Smooth muscle cell (in vitro differentiated cells): Measurements from ENCODE around the gene JMY. TPM values are rescaled to one million over a fixed set of nuclear protein-coding genes. Genes with fewer than 3 reads are reported as not detected.

ENCODE experiments used
- DNase-seq: peaks from one replicate; lab custom pipeline; 2025; ENCODE audit not compliant: unreplicated experiment; lab: John Stamatoyannopoulos, UW
- H2AFZ ChIP-seq: fragments of 200-600 bp; sonication (generic); 2 replicates; pipeline ENCODE4 v1.6.0; 2016; ENCODE audit warnings: antibody characterized with exemption, low read depth, mild to moderate bottlenecking
- H3F3A ChIP-seq: fragments of 200-600 bp; sonication (generic); 2 replicates; pipeline ENCODE4 v1.6.0; 2017; ENCODE audit warnings: antibody characterized with exemption, low read depth
- H3K27ac ChIP-seq: fragments of 200-600 bp; sonication (generic); 2 replicates; pipeline ENCODE4 v1.5.1; 2016; ENCODE audit warnings: low read depth, mild to moderate bottlenecking
- H3K27me3 ChIP-seq: fragments of 200-600 bp; sonication (generic); 2 replicates; pipeline ENCODE4 v1.6.1; 2016; ENCODE audit warnings: low read depth, mild to moderate bottlenecking
- H3K36me3 ChIP-seq: fragments of 200-600 bp; sonication (generic); 2 replicates; pipeline ENCODE4 v1.5.1; 2016; ENCODE audit warnings: low read depth
- H3K4me1 ChIP-seq: fragments of 200-600 bp; sonication (generic); 2 replicates; pipeline ENCODE4 v1.5.1; 2016; ENCODE audit warnings: low read depth
- H3K4me2 ChIP-seq: fragments of 200-600 bp; sonication (generic); 2 replicates; pipeline ENCODE4 v1.6.0; 2016; ENCODE audit warnings: mild to moderate bottlenecking
- H3K4me3 ChIP-seq: fragments of 200-600 bp; sonication (generic); 2 replicates; pipeline ENCODE4 v1.5.1; 2016; ENCODE audit warnings: mild to moderate bottlenecking
- H3K79me2 ChIP-seq: fragments of 200-600 bp; sonication (generic); 2 replicates; pipeline ENCODE4 v1.6.0; 2016; ENCODE audit warnings: low read depth, mild to moderate bottlenecking
- H3K9ac ChIP-seq: fragments of 200-600 bp; sonication (generic); 2 replicates; pipeline ENCODE4 v1.6.0; 2016; ENCODE audit warnings: low read depth
- H3K9me3 ChIP-seq: fragments of 200-600 bp; sonication (generic); replicated peaks from 2 replicates; pipeline ENCODE4 v1.5.1; 2016; ENCODE audit warnings: low read depth
- H4K20me1 ChIP-seq: fragments of 200-600 bp; sonication (generic); 2 replicates; pipeline ENCODE4 v1.6.0; 2016; ENCODE audit warnings: low read depth
- WGBS: methylation state at CpG from one replicate; pipeline ENCODE4 v1.1.7; 2016; ENCODE audit warnings: low lambda C conversion rate; 5-methylcytosine and 5-hydroxymethylcytosine counted together
- polyA plus RNA-seq: library from polyadenylated mRNA; unstranded; fragments of >200 nt; fragmentation: Nextera tagmentation; extraction: Ambion mirVana; gene quantifications from 2 replicates; pipeline ENCODE4 v1.2.1, GENCODE V29; 2016
- total RNA-seq: library from RNA; depleted of rRNA; stranded (reverse); fragments of >200 nt; gene quantifications from 2 replicates; pipeline ENCODE4 v1.2.3, GENCODE V29; 2014
- TF ChIP-seq, protein P1 (sequence below): fragments of 200-600 bp; sonication (generic); IDR thresholded peaks from 2 replicates; pipeline ENCODE4 v1.5.1; 2017; ENCODE audit warnings: borderline replicate concordance, mild to moderate bottlenecking, antibody characterized with exemption; ENCODE audit not compliant: insufficient read depth, poor library complexity, severe bottlenecking

JMY gene
- total and polyA plus RNA-seq, 2 experiments from 2014 or later = 0.55 to 5.0 TPM

DNA sequence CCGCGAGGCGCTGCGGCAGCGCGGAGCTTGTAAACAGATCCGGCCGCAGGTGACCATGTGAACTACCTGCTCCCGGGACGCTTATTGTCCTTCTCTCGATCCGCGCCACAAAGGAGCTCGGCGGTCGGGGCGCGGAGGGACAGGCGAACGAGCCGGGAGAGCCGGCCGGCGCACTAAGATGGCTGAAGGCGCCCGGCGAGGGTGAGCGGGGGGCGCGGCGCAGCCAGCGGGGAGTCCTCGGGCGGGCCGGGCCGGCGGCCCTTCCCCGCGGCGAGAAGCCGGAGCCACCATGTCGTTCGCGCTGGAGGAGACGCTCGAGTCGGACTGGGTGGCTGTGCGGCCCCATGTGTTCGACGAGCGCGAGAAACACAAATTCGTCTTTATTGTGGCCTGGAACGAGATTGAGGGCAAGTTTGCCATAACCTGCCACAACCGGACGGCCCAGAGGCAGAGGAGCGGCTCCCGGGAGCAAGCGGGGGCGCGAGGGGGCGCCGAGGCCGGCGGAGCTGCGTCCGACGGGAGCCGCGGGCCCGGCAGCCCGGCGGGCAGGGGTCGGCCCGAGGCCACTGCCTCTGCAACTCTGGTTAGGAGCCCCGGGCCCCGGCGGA lies 535 bp downstream of the JMY start:
- no peaks in the 10 kb centered on the region for H3K9me3 ChIP-seq
- 1% methylated on average over 62 of the region's 78 CpGs for WGBS
- peak overlapping the region; percentile 97 for H3K4me2 ChIP-seq
- peaks cover 24% of the 10 kb centered on the region for H4K20me1 ChIP-seq
- H3K4me1 ChIP-seq = peaks cover 18% of the 10 kb centered on the region
- H3K36me3 ChIP-seq = no peaks in the 10 kb centered on the region
- H3K27ac ChIP-seq = peak overlapping the region; percentile 38
- no peaks in the 10 kb centered on the region for H3F3A ChIP-seq
- H2AFZ ChIP-seq = peak overlapping the region; percentile 96
- TF ChIP-seq, protein P1, sequence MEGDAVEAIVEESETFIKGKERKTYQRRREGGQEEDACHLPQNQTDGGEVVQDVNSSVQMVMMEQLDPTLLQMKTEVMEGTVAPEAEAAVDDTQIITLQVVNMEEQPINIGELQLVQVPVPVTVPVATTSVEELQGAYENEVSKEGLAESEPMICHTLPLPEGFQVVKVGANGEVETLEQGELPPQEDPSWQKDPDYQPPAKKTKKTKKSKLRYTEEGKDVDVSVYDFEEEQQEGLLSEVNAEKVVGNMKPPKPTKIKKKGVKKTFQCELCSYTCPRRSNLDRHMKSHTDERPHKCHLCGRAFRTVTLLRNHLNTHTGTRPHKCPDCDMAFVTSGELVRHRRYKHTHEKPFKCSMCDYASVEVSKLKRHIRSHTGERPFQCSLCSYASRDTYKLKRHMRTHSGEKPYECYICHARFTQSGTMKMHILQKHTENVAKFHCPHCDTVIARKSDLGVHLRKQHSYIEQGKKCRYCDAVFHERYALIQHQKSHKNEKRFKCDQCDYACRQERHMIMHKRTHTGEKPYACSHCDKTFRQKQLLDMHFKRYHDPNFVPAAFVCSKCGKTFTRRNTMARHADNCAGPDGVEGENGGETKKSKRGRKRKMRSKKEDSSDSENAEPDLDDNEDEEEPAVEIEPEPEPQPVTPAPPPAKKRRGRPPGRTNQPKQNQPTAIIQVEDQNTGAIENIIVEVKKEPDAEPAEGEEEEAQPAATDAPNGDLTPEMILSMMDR = no peak
- H3K79me2 ChIP-seq = peaks cover 4% of the 10 kb centered on the region
- peak overlapping the region; percentile 77 for H3K9ac ChIP-seq
- H3K4me3 ChIP-seq = peak overlapping the region; percentile 83
- no peak for DNase-seq
- H3K27me3 ChIP-seq = peaks cover 30% of the 10 kb centered on the region

DNA sequence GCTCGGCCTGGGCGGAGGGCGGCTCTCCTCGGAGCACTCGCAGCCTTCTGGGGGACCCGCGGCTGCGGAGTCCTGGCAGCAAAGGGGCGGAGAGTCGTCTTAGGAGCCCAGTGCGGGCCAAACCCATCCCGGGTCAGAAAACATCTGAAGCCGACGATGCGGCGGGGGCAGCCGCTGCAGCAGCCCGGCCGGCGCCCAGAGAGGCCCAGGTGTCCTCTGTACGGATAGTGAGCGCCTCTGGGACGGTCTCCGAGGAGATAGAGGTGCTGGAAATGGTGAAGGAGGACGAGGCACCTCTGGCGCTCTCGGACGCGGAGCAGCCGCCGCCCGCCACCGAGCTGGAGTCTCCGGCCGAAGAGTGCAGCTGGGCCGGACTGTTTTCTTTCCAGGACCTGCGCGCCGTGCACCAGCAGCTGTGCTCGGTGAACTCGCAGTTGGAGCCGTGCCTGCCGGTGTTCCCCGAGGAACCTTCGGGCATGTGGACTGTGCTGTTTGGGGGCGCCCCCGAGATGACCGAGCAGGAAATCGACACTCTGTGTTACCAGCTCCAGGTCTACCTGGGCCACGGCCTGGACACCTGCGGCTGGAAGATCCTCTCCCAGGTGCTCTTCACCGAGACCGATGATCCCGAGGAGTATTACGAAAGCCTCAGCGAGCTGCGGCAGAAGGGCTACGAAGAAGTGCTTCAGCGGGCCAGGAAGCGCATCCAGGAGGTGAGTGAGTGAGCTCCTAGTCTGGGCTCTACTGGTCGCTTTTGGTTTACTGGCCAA lies 1.2 kb downstream of the JMY start:
- WGBS = under 1% methylated on average over 59 of the region's 61 CpGs
- Histone ChIP-seq H3K27me3 (peaks cover 30% of the 10 kb centered on the region), H3K79me2 (peaks cover 4% of the 10 kb centered on the region), H3K9ac (peak overlapping the region; percentile 44), H3K4me1 (peaks cover 18% of the 10 kb centered on the region), H3K36me3 (no peaks in the 10 kb centered on the region), H3K27ac (no peak overlapping the region), H3K4me3 (peak overlapping the region; percentile 83), H2AFZ (peak overlapping the region; percentile 96), H4K20me1 (peaks cover 31% of the 10 kb centered on the region), H3F3A (no peaks in the 10 kb centered on the region), H3K9me3 (no peaks in the 10 kb centered on the region), H3K4me2 (peak overlapping the region; percentile 97)
- no peak for DNase-seq
- TF ChIP-seq, protein P1 = no peak

DNA sequence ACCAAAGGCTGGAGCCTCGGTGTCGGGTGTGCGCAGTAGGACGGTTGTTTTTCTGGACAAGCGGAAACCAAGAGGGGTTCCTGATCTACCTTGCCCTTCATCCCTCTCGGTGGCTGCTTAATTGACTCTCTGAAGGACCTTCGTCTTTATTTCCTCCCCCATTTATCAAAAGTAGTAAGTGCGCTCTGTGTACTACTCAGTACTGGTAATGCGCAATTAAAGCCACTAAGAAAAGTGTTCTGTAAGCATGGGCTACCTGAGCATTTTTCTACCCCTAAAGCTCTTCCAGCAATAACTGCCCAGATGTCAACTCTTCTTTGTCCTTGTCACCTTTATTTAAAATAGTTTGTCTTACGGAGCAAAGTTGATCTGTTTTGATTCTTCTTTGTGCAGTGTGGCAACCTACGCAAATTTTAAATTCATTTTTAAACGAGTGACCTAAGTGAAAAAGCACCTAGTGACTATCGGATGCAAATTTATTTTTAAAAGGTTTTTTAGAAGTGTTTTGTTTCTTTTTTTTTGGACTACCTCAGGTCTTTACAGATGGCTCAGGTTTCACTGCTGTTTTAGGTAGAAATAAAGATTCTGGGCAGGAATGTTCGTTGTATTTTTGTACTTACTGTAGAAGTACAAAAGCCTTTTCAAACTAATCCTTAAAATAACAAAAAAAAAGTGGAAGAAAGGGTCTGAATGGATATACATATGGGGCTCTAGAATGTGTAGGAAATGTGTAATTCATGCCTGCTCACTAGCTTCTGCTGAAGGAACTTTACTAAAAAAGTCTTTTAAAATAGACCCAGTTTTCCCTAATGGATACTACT lies 2.0 kb downstream of the JMY start:
- no peak overlapping the region for H3K27ac ChIP-seq
- WGBS = 11% methylated on average over 14 of the region's 14 CpGs
- H3K79me2 ChIP-seq = peaks cover 4% of the 10 kb centered on the region
- H3K4me2 ChIP-seq = peak overlapping the region; percentile 97
- H3K4me3 ChIP-seq = peak overlapping the region; percentile 83
- H2AFZ ChIP-seq = peak overlapping the region; percentile 96
- H3K36me3 ChIP-seq = no peaks in the 10 kb centered on the region
- H3K9me3 ChIP-seq = no peaks in the 10 kb centered on the region
- H3F3A ChIP-seq = no peaks in the 10 kb centered on the region
- H3K4me1 ChIP-seq = peaks cover 18% of the 10 kb centered on the region
- DNase-seq = no peak
- H3K9ac ChIP-seq = peak overlapping the region; percentile 44
- peaks cover 30% of the 10 kb centered on the region for H3K27me3 ChIP-seq
- peaks cover 39% of the 10 kb centered on the region for H4K20me1 ChIP-seq
- TF ChIP-seq, protein P1 = no peak
